Measurements from ENCODE around the gene NLGN1. TPM values are rescaled to one million over a fixed set of nuclear protein-coding genes. Genes with fewer than 3 reads are reported as not detected.

Gene NLGN1
- total and polyA plus RNA-seq, 12 donors, result 0.88 to 19.9 (median 12.6) TPM

GRCh38 chr3:173800154-173800553, 402.6 kb downstream of the NLGN1 start:
- no peaks in the 10 kb centered on the region for H3K36me3 ChIP-seq
- H3K4me3 ChIP-seq, result no peak overlapping the region
- H3K4me1 ChIP-seq, result no peaks in the 10 kb centered on the region
- ATAC-seq (no peak), DNase-seq (no peak)
- WGBS, 2 donors, result 69 to 75% methylated on average over 2 of the region's 2 CpGs
- intact Hi-C loops (cut with DNase I), result no loop called here
- no peaks in the 10 kb centered on the region for H3K9me3 ChIP-seq
- TF ChIP-seq, protein P1, sequence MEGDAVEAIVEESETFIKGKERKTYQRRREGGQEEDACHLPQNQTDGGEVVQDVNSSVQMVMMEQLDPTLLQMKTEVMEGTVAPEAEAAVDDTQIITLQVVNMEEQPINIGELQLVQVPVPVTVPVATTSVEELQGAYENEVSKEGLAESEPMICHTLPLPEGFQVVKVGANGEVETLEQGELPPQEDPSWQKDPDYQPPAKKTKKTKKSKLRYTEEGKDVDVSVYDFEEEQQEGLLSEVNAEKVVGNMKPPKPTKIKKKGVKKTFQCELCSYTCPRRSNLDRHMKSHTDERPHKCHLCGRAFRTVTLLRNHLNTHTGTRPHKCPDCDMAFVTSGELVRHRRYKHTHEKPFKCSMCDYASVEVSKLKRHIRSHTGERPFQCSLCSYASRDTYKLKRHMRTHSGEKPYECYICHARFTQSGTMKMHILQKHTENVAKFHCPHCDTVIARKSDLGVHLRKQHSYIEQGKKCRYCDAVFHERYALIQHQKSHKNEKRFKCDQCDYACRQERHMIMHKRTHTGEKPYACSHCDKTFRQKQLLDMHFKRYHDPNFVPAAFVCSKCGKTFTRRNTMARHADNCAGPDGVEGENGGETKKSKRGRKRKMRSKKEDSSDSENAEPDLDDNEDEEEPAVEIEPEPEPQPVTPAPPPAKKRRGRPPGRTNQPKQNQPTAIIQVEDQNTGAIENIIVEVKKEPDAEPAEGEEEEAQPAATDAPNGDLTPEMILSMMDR (IDR thresholded peaks at IDR 0.05), result no peak
- no peaks in the 10 kb centered on the region for H3K27me3 ChIP-seq
- H3K27ac ChIP-seq, result no peak overlapping the region

DNA sequence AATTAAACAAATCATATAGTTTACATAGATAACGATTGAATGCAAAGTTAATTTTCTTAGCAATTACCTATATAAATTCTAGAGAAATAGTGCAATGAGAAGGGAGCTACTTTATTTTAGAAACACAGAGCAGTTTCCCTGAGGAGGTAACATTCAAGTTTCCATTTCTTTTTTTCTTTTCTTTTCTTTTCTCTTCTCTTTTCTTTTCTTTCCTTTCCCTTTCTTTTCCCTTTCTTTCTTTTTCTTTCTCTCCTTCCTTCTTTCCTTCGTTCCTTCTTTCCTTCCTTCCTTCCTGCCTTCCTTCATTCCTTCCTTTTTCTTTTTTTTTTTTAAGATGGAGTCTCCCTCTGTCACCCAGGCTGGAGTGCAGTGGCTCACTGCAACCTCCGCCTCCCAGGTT, 417.3 kb downstream of the NLGN1 start:
- 90 to 91% methylated on average over 3 of the region's 3 CpGs for WGBS, 2 donors
- H3K36me3 ChIP-seq, result no peaks in the 10 kb centered on the region

DNA sequence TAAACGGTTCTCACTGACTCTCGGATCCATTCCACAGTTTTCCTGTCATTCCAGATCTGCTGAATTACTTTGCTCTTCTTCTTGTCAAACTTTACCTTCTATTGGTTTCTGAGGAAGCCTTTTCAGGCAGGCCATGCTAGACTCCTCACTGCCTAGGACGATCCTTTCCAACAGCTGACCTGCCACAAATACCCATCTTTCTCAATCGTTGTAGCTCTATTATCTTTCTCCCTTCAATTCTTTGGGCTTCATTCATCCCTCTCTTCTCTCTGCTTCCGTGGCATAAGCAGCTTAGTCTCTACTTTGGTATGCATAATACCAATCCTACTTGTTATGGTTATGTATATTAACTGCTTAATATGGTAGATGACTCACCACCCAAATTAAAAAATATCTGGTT, 421.8 kb downstream of the NLGN1 start:
- intact Hi-C loops (cut with DNase I), result no loop called here
- Histone ChIP-seq H3K4me3 (no peak overlapping the region), H3K27ac (no peak overlapping the region), H3K36me3 (no peaks in the 10 kb centered on the region), H3K9me3 (no peaks in the 10 kb centered on the region), H3K4me1 (no peaks in the 10 kb centered on the region), H3K27me3 (no peaks in the 10 kb centered on the region)
- ATAC-seq (no peak), DNase-seq (no peak)
- WGBS, 2 donors, result 81 to 83% methylated on average over 5 of the region's 5 CpGs
- TF ChIP-seq, protein P1 (IDR thresholded peaks at IDR 0.05), result no peak

More for the DNA sequence above, 417.3 kb downstream of the NLGN1 start:
- ATAC-seq (no peak), DNase-seq (no peak)
- Histone ChIP-seq H3K27me3 (no peaks in the 10 kb centered on the region), H3K4me1 (no peaks in the 10 kb centered on the region), H3K27ac (no peak overlapping the region), H3K4me3 (no peak overlapping the region), H3K9me3 (no peaks in the 10 kb centered on the region)
- TF ChIP-seq, protein P1 (IDR thresholded peaks at IDR 0.05), result no peak
- intact Hi-C loops (cut with DNase I), result no loop called here

DNA sequence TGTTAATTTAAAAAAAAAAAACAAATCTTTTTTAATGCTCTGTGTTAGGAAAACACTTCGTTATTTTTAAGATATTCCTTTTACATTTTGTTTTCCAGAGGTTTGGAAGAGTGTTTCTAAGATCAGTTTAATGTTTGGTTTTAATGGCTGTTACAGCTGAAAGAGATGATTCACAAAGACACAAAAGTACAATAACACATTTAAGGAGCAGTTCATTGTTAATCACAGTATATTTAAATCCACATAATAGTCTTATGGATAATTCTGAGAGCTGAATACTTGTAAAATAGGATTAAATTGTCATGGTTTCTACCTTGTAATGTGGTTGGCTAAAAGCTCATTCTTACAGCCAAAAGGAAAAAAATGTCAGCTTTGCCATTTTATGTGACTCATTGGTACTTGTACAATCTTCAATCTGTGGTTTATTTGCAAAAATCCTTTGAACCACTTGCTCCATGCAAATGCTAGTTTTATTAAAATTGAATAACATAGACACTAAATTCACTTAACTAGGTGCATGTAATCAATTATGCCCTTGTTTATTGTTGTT, 426.4 kb downstream of the NLGN1 start:
- no peak for DNase-seq
- H3K9me3 ChIP-seq, result no peaks in the 10 kb centered on the region
- TF ChIP-seq, protein P1 (IDR thresholded peaks at IDR 0.05), result no peak
- 80 to 81% methylated on average over 1 of the region's 1 CpG for WGBS, 2 donors
- intact Hi-C loops (cut with DNase I), result no loop called here
- H3K4me1 ChIP-seq, result no peaks in the 10 kb centered on the region
- no peak for ATAC-seq
- no peaks in the 10 kb centered on the region for H3K27me3 ChIP-seq
- no peak overlapping the region for H3K4me3 ChIP-seq
- H3K36me3 ChIP-seq, result no peaks in the 10 kb centered on the region
- H3K27ac ChIP-seq, result no peak overlapping the region

Measured in heart right ventricle (tissue), 16 donors.